Stimulated activated naive CD8-positive, alpha-beta T cell treated with anti-CD3 and anti-CD28 coated beads, Interleukin-15, Interleukin-2, amounts not matched to agents 100 ng/mL and 50 ng/mL, for 24 hours (primary cell): Measurements from ENCODE around the gene MTCL1.

Experiments used
- H3K27ac Mint-ChIP-seq: one replicate; pipeline ENCODE4 v1.8.0; 2021; ENCODE audit warnings: mild to moderate bottlenecking, mixed read lengths
- H3K27me3 Mint-ChIP-seq: one replicate; pipeline ENCODE4 v1.8.0; 2021; ENCODE audit warnings: mixed read lengths
- H3K36me3 Mint-ChIP-seq: one replicate; pipeline ENCODE4 v1.8.0; 2021; ENCODE audit warnings: low read depth, mixed read lengths
- H3K4me1 Mint-ChIP-seq: one replicate; pipeline ENCODE4 v1.8.0; 2021; ENCODE audit warnings: low read depth, mixed read lengths
- H3K4me3 Mint-ChIP-seq: one replicate; pipeline ENCODE4 v1.8.0; 2021; ENCODE audit warnings: mild to moderate bottlenecking, mixed read lengths
- H3K9me3 Mint-ChIP-seq: one replicate; pipeline ENCODE4 v1.8.0; 2021; ENCODE audit warnings: mixed read lengths

The MTCL1 gene

DNA sequence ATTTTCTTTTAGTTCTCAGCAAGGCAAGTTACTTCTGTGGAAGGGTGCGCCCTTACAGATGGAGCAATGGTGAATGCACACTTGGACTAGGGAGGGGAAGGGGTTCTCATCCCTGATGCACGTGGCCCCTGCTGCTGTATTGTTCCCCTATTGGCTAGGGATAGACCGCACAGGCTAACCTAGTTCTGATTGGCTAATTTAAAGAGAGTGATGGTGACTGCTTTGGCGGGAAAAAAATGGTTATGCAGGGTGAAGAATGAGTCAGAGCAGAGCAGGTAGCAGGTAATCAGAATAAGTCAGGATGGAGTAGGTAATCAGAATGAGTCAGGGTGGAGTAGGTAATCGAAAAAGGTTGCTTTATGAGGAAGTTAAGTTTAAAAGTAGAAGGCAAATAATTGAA is 171.5 kb downstream of the MTCL1 start:
- Mint-ChIP-seq H3K9me3 (peaks cover 7% of the 10 kb centered on the region), H3K4me1 (no peaks in the 10 kb centered on the region), H3K4me3 (no peak overlapping the region), H3K27me3 (peaks cover 5% of the 10 kb centered on the region), H3K27ac (no peak overlapping the region), H3K36me3 (no peaks in the 10 kb centered on the region)

DNA sequence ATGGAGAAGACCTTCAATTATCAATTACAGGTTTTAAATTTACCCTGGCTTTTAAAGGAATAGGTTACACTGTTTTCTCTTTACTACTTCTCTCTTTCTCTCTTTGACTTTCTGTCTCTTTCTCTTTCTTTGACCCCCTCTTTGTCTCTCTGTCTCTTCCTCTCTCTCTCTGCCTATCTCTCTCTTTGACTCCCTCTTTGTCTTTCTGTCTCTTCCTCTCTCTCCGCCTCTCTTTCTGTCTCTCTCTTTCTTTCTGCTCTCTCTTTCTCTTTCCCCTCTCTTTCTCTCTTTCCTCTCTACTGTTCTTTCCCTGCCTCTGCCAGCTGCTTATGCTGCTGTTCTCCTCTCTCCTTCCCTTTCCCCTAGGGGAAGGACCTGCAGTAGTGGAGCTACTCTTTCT is 175.7 kb downstream of the MTCL1 start:
- H3K4me1 Mint-ChIP-seq: no peaks in the 10 kb centered on the region

More for the DNA sequence above, 175.7 kb downstream of the MTCL1 start:
- Mint-ChIP-seq H3K4me3 (no peak overlapping the region), H3K27me3 (peaks cover 5% of the 10 kb centered on the region), H3K36me3 (no peaks in the 10 kb centered on the region), H3K9me3 (peaks cover 12% of the 10 kb centered on the region), H3K27ac (no peak overlapping the region)
